ENCODE data around the gene B3GAT1. TPM values are rescaled to one million over a fixed set of nuclear protein-coding genes. Genes with fewer than 3 reads are reported as not detected.

The B3GAT1 gene
- total RNA-seq, 1 experiment from 2014 or later = not detected

- ChIA-PET RAD21 (ENCODE audit: low non-redundant PET in 1 of 2, low total read pairs in 2 of 2, uncharacterized antibody in 2 of 2, unreplicated experiment in 2 of 2) (no interaction called here), CTCF (no interaction called here), POLR2A (no interaction called here)
- Histone ChIP-seq H3K4me1 (ENCODE audit: control insufficient read depth in 1 of 2, insufficient read depth in 2 of 2, low read length in 2 of 2) (no peaks in the 10 kb centered on the region), H3K36me3 (ENCODE audit: control insufficient read depth in 1 of 2, insufficient read depth in 2 of 2, low read length in 2 of 2) (no peaks in the 10 kb centered on the region), H3K27ac (ENCODE audit: low read depth, low read length) (no peak overlapping the region), H3K27me3 (ENCODE audit: insufficient read depth, low read length) (peaks cover 44% of the 10 kb centered on the region), H3K9me3 (ENCODE audit: control insufficient read depth in 1 of 2, insufficient read depth in 1 of 2, low read depth in 1 of 2, low read length in 2 of 2) (no peaks in the 10 kb centered on the region), H3K4me2 (ENCODE audit: low read length) (no peak overlapping the region), H3K9me2 (ENCODE audit: insufficient read depth) (no peaks in the 10 kb centered on the region), H4K20me1 (ENCODE audit: insufficient read depth) (no peaks in the 10 kb centered on the region), H3K4me3 (replicated peaks in 1 of 2; ENCODE audit: low read depth in 1 of 2, low read length in 2 of 2) (no peak overlapping the region), H2AFZ (ENCODE audit: low read depth, low read length, poor library complexity, severe bottlenecking) (no peak overlapping the region), H3K9ac (ENCODE audit: low read length) (no peak overlapping the region), H3K79me2 (ENCODE audit: insufficient read depth, low read length) (no peaks in the 10 kb centered on the region)
- BruUV-seq (replicated peaks) = no TSS peak
- intact Hi-C loops (cut with micrococcal nuclease) = no loop called here
- no peak for ATAC-seq
- no peak for DNase-seq (ENCODE audit: low read depth, low spot score)
- no peak for TF ChIP-seq JUND (IDR thresholded peaks at IDR 0.05)
- TF ChIP-seq POLR2AphosphoS5 (IDR thresholded peaks at IDR 0.05; ENCODE audit: low read depth, low read length) = no peak
- TF ChIP-seq CBX3 (IDR thresholded peaks at IDR 0.05; ENCODE audit: low read depth) = no peak
- TF ChIP-seq FOSL1 (IDR thresholded peaks at IDR 0.05; ENCODE audit: low read depth) = no peak
- no peak for TF ChIP-seq SP1 (IDR thresholded peaks at IDR 0.05; ENCODE audit: low read depth)
- TF ChIP-seq, protein P1, sequence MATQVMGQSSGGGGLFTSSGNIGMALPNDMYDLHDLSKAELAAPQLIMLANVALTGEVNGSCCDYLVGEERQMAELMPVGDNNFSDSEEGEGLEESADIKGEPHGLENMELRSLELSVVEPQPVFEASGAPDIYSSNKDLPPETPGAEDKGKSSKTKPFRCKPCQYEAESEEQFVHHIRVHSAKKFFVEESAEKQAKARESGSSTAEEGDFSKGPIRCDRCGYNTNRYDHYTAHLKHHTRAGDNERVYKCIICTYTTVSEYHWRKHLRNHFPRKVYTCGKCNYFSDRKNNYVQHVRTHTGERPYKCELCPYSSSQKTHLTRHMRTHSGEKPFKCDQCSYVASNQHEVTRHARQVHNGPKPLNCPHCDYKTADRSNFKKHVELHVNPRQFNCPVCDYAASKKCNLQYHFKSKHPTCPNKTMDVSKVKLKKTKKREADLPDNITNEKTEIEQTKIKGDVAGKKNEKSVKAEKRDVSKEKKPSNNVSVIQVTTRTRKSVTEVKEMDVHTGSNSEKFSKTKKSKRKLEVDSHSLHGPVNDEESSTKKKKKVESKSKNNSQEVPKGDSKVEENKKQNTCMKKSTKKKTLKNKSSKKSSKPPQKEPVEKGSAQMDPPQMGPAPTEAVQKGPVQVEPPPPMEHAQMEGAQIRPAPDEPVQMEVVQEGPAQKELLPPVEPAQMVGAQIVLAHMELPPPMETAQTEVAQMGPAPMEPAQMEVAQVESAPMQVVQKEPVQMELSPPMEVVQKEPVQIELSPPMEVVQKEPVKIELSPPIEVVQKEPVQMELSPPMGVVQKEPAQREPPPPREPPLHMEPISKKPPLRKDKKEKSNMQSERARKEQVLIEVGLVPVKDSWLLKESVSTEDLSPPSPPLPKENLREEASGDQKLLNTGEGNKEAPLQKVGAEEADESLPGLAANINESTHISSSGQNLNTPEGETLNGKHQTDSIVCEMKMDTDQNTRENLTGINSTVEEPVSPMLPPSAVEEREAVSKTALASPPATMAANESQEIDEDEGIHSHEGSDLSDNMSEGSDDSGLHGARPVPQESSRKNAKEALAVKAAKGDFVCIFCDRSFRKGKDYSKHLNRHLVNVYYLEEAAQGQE (IDR thresholded peaks at IDR 0.05; ENCODE audit: low read depth) = no peak
Measured at GRCh38 chr11:134433251-134433650, 21.2 kb upstream of the B3GAT1 start.

GRCh38 chr11:134432776-134433175, 20.7 kb upstream of the B3GAT1 start:
- Histone ChIP-seq H3K27ac (ENCODE audit: low read depth, low read length) (no peak overlapping the region), H3K9ac (ENCODE audit: low read length) (no peak overlapping the region), H3K79me2 (ENCODE audit: insufficient read depth, low read length) (no peaks in the 10 kb centered on the region), H3K9me2 (ENCODE audit: insufficient read depth) (no peaks in the 10 kb centered on the region), H3K4me1 (ENCODE audit: control insufficient read depth in 1 of 2, insufficient read depth in 2 of 2, low read length in 2 of 2) (no peaks in the 10 kb centered on the region), H3K4me2 (ENCODE audit: low read length) (no peak overlapping the region), H2AFZ (ENCODE audit: low read depth, low read length, poor library complexity, severe bottlenecking) (no peak overlapping the region), H3K36me3 (ENCODE audit: control insufficient read depth in 1 of 2, insufficient read depth in 2 of 2, low read length in 2 of 2) (no peaks in the 10 kb centered on the region), H4K20me1 (ENCODE audit: insufficient read depth) (no peaks in the 10 kb centered on the region), H3K27me3 (ENCODE audit: insufficient read depth, low read length) (peaks cover 48% of the 10 kb centered on the region), H3K4me3 (replicated peaks in 1 of 2; ENCODE audit: low read depth in 1 of 2, low read length in 2 of 2) (no peak overlapping the region), H3K9me3 (ENCODE audit: control insufficient read depth in 1 of 2, insufficient read depth in 1 of 2, low read depth in 1 of 2, low read length in 2 of 2) (no peaks in the 10 kb centered on the region)
- ChIA-PET POLR2A (no interaction called here), CTCF (no interaction called here), RAD21 (ENCODE audit: low non-redundant PET in 1 of 2, low total read pairs in 2 of 2, uncharacterized antibody in 2 of 2, unreplicated experiment in 2 of 2) (no interaction called here)
- intact Hi-C loops (cut with micrococcal nuclease) = no loop called here
- BruUV-seq (replicated peaks) = no TSS peak
- ATAC-seq (no peak), DNase-seq (ENCODE audit: low read depth, low spot score) (no peak)
- TF ChIP-seq ZNF274 (IDR thresholded peaks at IDR 0.05; ENCODE audit: low read depth, low read length) (no peak), ZBTB33 (IDR thresholded peaks at IDR 0.05; ENCODE audit: extremely low read depth, insufficient replicate concordance, low read length) (no peak), CBX3 (IDR thresholded peaks at IDR 0.05; ENCODE audit: low read depth) (no peak), SP1 (IDR thresholded peaks at IDR 0.05; ENCODE audit: low read depth) (no peak), CTCF (IDR thresholded peaks at IDR 0.05 in 2 of 3, conservative IDR thresholded peaks at IDR 0.05 in 1 of 3; ENCODE audit: borderline replicate concordance in 1 of 3, insufficient read depth in 1 of 3, low read depth in 2 of 3, low read length in 2 of 3) (no peak), EGR1 (IDR thresholded peaks at IDR 0.05; ENCODE audit: low read depth) (no peak), YY1 (IDR thresholded peaks at IDR 0.05; ENCODE audit: extremely low read depth, insufficient replicate concordance, low read depth, low read length) (no peak), SRF (IDR thresholded peaks at IDR 0.05; ENCODE audit: low read depth) (no peak), EZH2 (IDR thresholded peaks at IDR 0.05) (no peak), POLR2A (IDR thresholded peaks at IDR 0.05; ENCODE audit: borderline replicate concordance, extremely low read depth, insufficient read depth, insufficient read length) (no peak)

Data from HCT116 (cell line).